ENCODE data around the gene CXCL14. TPM values are rescaled to one million over a fixed set of nuclear protein-coding genes. Genes with fewer than 3 reads are reported as not detected.

Gene CXCL14
- total RNA-seq, 1 experiment from 2014 or later = not detected

GRCh38 chr5:135551593-135552447, 27.0 kb downstream of the CXCL14 start:
- CTCF ChIA-PET = interaction anchor here (1.2 to 2.5 kb wide), 2 partner anchors 84 to 86 kb away, joined by 5 to 25 read pairs; no protein-coding TSS in a partner anchor
- H2AFZ ChIP-seq (ENCODE audit: low read length) = no peak overlapping the region
- no peaks in the 10 kb centered on the region for H4K20me1 ChIP-seq (ENCODE audit: low read length)
- no peaks in the 10 kb centered on the region for H3K9me3 ChIP-seq (ENCODE audit: low read length)
- peaks cover 9% of the 10 kb centered on the region for H3K27me3 ChIP-seq (ENCODE audit: low read length)
- H3K9ac ChIP-seq (ENCODE audit: low read length) = no peak overlapping the region
- intact Hi-C loops (cut with micrococcal nuclease) = loop anchor here (1.0 kb wide), 2 partner anchors 86 to 90 kb away; no protein-coding TSS in a partner anchor
- H3K9me2 ChIP-seq (replicated peaks; ENCODE audit: low read length) = no peaks in the 10 kb centered on the region
- TF ChIP-seq CTCF (conservative IDR thresholded peaks at IDR 0.05; ENCODE audit: low read depth, low read length) (peak; percentile 80), EZH2phosphoT487 (IDR thresholded peaks at IDR 0.05; ENCODE audit: borderline replicate concordance, low read length) (no peak)
- H3K79me2 ChIP-seq (ENCODE audit: low read length) = no peaks in the 10 kb centered on the region
- H3K4me1 ChIP-seq (ENCODE audit: insufficient read depth, low read length) = no peaks in the 10 kb centered on the region
- H3K27ac ChIP-seq (ENCODE audit: low read length) = no peak overlapping the region
- BruUV-seq (replicated peaks) = no TSS peak
- H3K36me3 ChIP-seq (ENCODE audit: low read depth, low read length) = no peaks in the 10 kb centered on the region
- peak; percentile 87 for ATAC-seq
- peak; percentile 83 for DNase-seq
- POLR2A ChIA-PET (ENCODE audit: unreplicated experiment) = no interaction called here
- no peak overlapping the region for H3K4me3 ChIP-seq (ENCODE audit: low read length)
- H3K4me2 ChIP-seq (ENCODE audit: low read length) = no peak overlapping the region
- no peaks in the 10 kb centered on the region for H3F3A ChIP-seq (ENCODE audit: low read length, unreplicated experiment)

GRCh38 chr5:135549413-135549812, 29.4 kb downstream of the CXCL14 start:
- H2AFZ ChIP-seq (ENCODE audit: low read length) = no peak overlapping the region
- POLR2A ChIA-PET (ENCODE audit: unreplicated experiment) = no interaction called here
- no peak overlapping the region for H3K27ac ChIP-seq (ENCODE audit: low read length)
- no peak overlapping the region for H3K4me3 ChIP-seq (ENCODE audit: low read length)
- H3K4me2 ChIP-seq (ENCODE audit: low read length) = no peak overlapping the region
- H4K20me1 ChIP-seq (ENCODE audit: low read length) = no peaks in the 10 kb centered on the region
- no peaks in the 10 kb centered on the region for H3K79me2 ChIP-seq (ENCODE audit: low read length)
- TF ChIP-seq EZH2 (IDR thresholded peaks at IDR 0.05; ENCODE audit: low read length, unreplicated experiment) = no peak
- TF ChIP-seq EZH2phosphoT487 (IDR thresholded peaks at IDR 0.05; ENCODE audit: borderline replicate concordance, low read length) = no peak
- TF ChIP-seq CTCF (conservative IDR thresholded peaks at IDR 0.05; ENCODE audit: low read depth, low read length) = no peak
- H3K36me3 ChIP-seq (ENCODE audit: low read depth, low read length) = no peaks in the 10 kb centered on the region
- no peak for DNase-seq
- H3F3A ChIP-seq (ENCODE audit: low read length, unreplicated experiment) = no peaks in the 10 kb centered on the region
- no peaks in the 10 kb centered on the region for H3K4me1 ChIP-seq (ENCODE audit: insufficient read depth, low read length)
- no peaks in the 10 kb centered on the region for H3K27me3 ChIP-seq (ENCODE audit: low read length)
- CTCF ChIA-PET = interaction anchor here (0.5 to 1.3 kb wide), 3 partner anchors 12 to 83 kb away, joined by 3 to 6 read pairs (median 4); no protein-coding TSS in a partner anchor
- no TSS peak for BruUV-seq (replicated peaks)
- no peaks in the 10 kb centered on the region for H3K9me2 ChIP-seq (replicated peaks; ENCODE audit: low read length)
- intact Hi-C loops (cut with micrococcal nuclease) = no loop called here
- ATAC-seq = no peak
- H3K9me3 ChIP-seq (ENCODE audit: low read length) = no peaks in the 10 kb centered on the region
- no peak overlapping the region for H3K9ac ChIP-seq (ENCODE audit: low read length)

Measured in PC-3 (cell line).